ENCODE measurements around the gene PIAS1. TPM values are rescaled to one million over a fixed set of nuclear protein-coding genes. Genes with fewer than 3 reads are reported as not detected.

The PIAS1 gene
- total and polyA plus RNA-seq, 3 donors from 2014 or later, result 57.2 to 87.6 (median 60.5) TPM

- H3K4me3 ChIP-seq, result no peak overlapping the region
- no peaks in the 10 kb centered on the region for H3K27me3 ChIP-seq
- WGBS, 2 donors, result 76 to 80% methylated on average over 1 of the region's 1 CpG
- no peak overlapping the region for H3K27ac ChIP-seq
- H3K9me3 ChIP-seq, result no peaks in the 10 kb centered on the region
- no peaks in the 10 kb centered on the region for H3K36me3 ChIP-seq (ENCODE audit: low read depth, missing control alignments)
- intact Hi-C loops (cut with DNase I; ENCODE audit: low total_unique reads), result no loop called here
- DNase-seq, result no peak
- no peak for TF ChIP-seq POLR2A (IDR thresholded peaks at IDR 0.05)
- TF ChIP-seq CTCF (IDR thresholded peaks at IDR 0.05), result no peak
- no peaks in the 10 kb centered on the region for H3K4me1 ChIP-seq
Observed at GRCh38 chr15:68098465-68098864, 44.4 kb downstream of the PIAS1 start.

- Histone ChIP-seq H3K4me1 (no peaks in the 10 kb centered on the region), H3K36me3 (ENCODE audit: low read depth, missing control alignments) (no peaks in the 10 kb centered on the region), H3K27ac (no peak overlapping the region), H3K4me3 (no peak overlapping the region), H3K9me3 (no peaks in the 10 kb centered on the region), H3K27me3 (no peaks in the 10 kb centered on the region)
- TF ChIP-seq CTCF (IDR thresholded peaks at IDR 0.05) (no peak), POLR2A (IDR thresholded peaks at IDR 0.05) (no peak)
- 95 to 98% methylated on average over 2 of the region's 2 CpGs for WGBS, 2 donors
- intact Hi-C loops (cut with DNase I; ENCODE audit: low total_unique reads), result no loop called here
- no peak for DNase-seq
Observed at GRCh38 chr15:68100194-68100593, 46.1 kb downstream of the PIAS1 start.

GRCh38 chr15:68103603-68104002 lies 49.5 kb downstream of the PIAS1 start:
- Histone ChIP-seq H3K9me3 (no peaks in the 10 kb centered on the region), H3K4me1 (peaks cover 4% of the 10 kb centered on the region), H3K27me3 (no peaks in the 10 kb centered on the region), H3K36me3 (ENCODE audit: low read depth, missing control alignments) (no peaks in the 10 kb centered on the region), H3K27ac (no peak overlapping the region), H3K4me3 (no peak overlapping the region)
- DNase-seq, result no peak
- 88 to 91% methylated on average over 6 of the region's 6 CpGs for WGBS, 2 donors
- intact Hi-C loops (cut with DNase I; ENCODE audit: low total_unique reads), result no loop called here
- TF ChIP-seq POLR2A (IDR thresholded peaks at IDR 0.05) (no peak), CTCF (IDR thresholded peaks at IDR 0.05) (no peak)

GRCh38 chr15:68106656-68107055 lies 52.5 kb downstream of the PIAS1 start:
- no peak for DNase-seq
- intact Hi-C loops (cut with DNase I; ENCODE audit: low total_unique reads), result no loop called here
- WGBS, 2 donors, result 68 to 72% methylated on average over 4 of the region's 4 CpGs
- Histone ChIP-seq H3K27me3 (no peaks in the 10 kb centered on the region), H3K27ac (no peak overlapping the region), H3K4me3 (no peak overlapping the region), H3K9me3 (no peaks in the 10 kb centered on the region), H3K4me1 (peaks cover 4% of the 10 kb centered on the region), H3K36me3 (ENCODE audit: low read depth, missing control alignments) (no peaks in the 10 kb centered on the region)
- TF ChIP-seq CTCF (IDR thresholded peaks at IDR 0.05) (no peak), POLR2A (IDR thresholded peaks at IDR 0.05) (no peak)

GRCh38 chr15:68107142-68107541 lies 53.0 kb downstream of the PIAS1 start:
- Histone ChIP-seq H3K36me3 (ENCODE audit: low read depth, missing control alignments) (no peaks in the 10 kb centered on the region), H3K4me1 (peaks cover 4% of the 10 kb centered on the region), H3K4me3 (no peak overlapping the region), H3K9me3 (no peaks in the 10 kb centered on the region), H3K27me3 (no peaks in the 10 kb centered on the region), H3K27ac (no peak overlapping the region)
- TF ChIP-seq CTCF (IDR thresholded peaks at IDR 0.05), result no peak
- TF ChIP-seq POLR2A (IDR thresholded peaks at IDR 0.05), result no peak
- DNase-seq, result no peak
- intact Hi-C loops (cut with DNase I; ENCODE audit: low total_unique reads), result no loop called here
